ENCODE data around the gene OAS3.
"Not testable (repeated sequence)": the region's sequence is repeated elsewhere in the genome, so short reads cannot be mapped to it uniquely, and the experiment has no call there.

OAS3 gene

DNA sequence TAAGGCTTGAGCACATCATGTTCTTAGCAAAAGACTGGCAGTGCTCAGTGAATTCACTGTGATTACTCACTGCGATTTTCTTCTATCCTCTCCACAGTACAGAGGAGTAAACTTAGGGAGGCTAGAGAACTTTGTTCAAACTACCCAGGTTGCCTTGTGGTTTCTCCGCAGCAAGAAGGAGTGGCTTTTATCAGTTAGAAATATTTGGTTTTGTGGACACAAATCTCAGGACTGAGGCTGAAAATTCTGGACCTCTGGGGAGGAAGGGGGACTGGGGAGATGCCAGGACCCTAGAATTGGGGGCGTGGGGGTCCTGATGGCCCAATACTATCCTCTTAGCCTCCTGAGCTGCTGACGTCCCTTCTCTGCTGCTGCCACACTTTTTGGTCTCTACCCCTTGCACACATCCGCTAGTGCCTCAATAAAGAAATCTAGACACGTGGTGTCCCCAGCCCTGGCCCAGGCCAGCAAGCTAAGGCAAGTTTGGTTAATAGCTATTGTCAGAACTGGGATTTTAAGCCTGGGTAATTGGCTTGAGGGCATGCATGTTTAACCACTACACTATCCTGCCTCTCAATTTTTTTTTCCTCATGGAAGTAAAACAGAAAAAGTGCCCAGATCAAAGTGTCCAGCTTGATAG lies 40.9 kb downstream of the OAS3 start:
- peak in 1 of 2 donors; percentile 14 for DNase-seq (ENCODE audit: extremely low read depth in 1 of 2, low read depth in 1 of 2)

GRCh38 chr12:112980491-112981158 lies 42.4 kb downstream of the OAS3 start:
- no peak for DNase-seq (ENCODE audit: extremely low read depth in 1 of 2, low read depth in 1 of 2)

GRCh38 chr12:112985642-112986290 lies 47.5 kb downstream of the OAS3 start:
- DNase-seq (ENCODE audit: extremely low read depth in 1 of 2, low read depth in 1 of 2): no peak

GRCh38 chr12:112986291-112986800 lies 48.1 kb downstream of the OAS3 start:
- DNase-seq (ENCODE audit: extremely low read depth in 1 of 2, low read depth in 1 of 2): no peak

DNA sequence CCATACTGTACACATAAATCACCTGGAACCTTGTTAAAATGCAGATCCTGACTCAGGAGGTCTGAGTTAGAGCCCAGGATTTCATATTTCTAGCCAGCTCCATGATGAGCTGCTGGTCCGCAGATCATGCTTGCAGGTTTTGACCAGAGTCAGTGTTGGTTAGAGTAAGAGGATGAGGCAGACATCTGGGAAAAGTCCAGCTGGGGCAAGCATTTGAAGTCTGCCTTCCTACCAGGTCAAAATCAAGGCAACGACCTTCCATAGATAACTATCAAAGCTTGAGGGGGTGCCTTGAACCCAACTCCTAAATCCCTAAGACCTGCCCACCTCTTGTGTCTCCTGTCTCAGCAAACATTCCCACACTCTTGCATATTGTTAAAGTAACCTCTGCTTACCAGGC lies 49.3 kb downstream of the OAS3 start:
- no peak for DNase-seq (ENCODE audit: extremely low read depth in 1 of 2, low read depth in 1 of 2)

DNA sequence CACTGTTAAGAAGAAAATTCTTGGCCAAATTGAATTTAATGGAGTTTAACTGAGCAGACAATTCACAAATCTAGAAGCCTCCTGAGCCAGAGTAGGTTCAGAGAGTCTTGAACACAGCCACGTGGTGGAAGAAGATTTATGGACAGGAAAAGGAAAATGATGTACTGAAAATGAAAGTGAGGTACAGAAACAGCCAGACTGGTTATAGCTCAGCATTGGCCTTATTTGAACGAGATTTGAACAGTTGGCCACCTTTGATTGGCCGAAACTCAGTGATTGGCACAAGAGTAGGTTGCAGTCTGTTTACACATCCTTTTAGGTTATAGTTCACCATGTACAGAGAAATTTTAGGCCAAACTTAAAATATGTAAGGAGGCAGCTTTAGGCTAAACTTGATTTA lies 50.0 kb downstream of the OAS3 start:
- DNase-seq (ENCODE audit: extremely low read depth in 1 of 2, low read depth in 1 of 2): no peak

DNA sequence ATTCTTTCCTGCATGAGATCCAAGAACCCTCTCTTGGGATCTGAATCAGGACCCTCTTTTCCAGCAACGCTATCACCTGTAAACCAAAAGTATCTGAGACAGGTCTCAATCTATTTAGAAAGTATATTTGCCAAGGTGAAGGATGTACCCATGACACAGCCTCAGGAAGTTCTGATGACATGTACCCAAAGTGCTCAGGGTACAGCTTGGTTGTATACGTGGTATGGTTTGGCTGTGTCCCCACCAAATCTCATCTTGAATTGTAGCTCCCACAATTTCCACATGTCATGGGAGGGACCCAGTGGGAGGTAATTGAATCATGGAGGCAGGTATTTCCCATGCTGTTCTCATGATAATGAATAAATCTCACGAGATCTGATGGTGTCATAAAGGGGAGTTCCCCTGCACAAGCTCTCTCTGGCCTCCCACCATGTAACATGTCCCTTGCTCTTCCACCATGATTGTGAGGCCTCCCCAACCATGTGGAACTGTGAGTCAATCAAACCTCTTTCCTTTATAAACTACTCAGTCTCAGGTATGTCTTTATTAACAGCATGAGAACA lies 50.6 kb downstream of the OAS3 start:
- not testable (repeated sequence) for DNase-seq (ENCODE audit: extremely low read depth in 1 of 2, low read depth in 1 of 2)

- DNase-seq (ENCODE audit: extremely low read depth in 1 of 2, low read depth in 1 of 2): no peak
Observed at GRCh38 chr12:112989806-112990205, 51.5 kb downstream of the OAS3 start.

DNA sequence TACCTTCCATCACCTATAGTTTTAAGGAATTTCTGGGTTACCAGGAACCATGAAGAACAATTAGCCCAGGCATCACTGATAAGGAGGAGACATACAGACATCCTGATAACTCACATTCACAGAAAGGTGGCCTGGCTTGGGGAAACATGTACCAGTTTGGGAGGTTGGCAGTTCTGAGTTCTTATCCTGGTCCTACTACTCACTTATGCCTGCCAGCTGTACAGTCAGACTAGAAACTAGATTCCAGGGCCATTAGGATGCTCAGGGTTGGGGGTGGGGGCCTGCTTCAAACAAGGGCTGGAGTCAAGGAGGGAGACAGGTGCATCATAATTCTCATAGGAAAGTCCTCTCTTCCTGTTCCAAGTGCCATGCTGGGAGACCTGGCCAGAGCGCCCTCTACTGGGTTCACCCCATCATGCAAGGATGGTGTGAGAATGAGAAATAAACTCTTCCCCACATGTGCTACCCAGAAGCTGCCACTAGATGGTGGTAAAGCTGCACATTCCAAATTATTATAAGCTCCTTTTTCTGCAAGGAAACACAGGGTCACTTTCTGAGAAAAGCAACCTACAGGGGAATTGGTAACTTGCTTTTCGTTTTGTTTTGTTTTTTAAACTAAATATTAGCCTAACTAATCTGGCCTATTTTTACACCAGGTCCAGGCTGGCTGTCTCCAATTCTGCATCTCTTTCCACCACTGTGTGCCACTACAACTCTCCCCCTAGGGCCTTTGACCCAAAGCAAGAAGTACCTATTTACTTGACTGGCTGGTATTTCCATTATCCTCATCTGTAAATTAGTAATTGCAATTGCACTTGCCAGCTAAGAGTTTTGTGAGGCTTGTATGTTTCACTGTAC lies 54.5 kb downstream of the OAS3 start:
- DNase-seq (ENCODE audit: extremely low read depth in 1 of 2, low read depth in 1 of 2): peak in 1 of 2 donors; percentile 33

- no peak for DNase-seq (ENCODE audit: extremely low read depth in 1 of 2, low read depth in 1 of 2)
Observed at GRCh38 chr12:112995008-112995407, 56.7 kb downstream of the OAS3 start.

GRCh38 chr12:112996501-112996900 lies 58.2 kb downstream of the OAS3 start:
- DNase-seq (ENCODE audit: extremely low read depth in 1 of 2, low read depth in 1 of 2): no peak

- DNase-seq (ENCODE audit: extremely low read depth in 1 of 2, low read depth in 1 of 2): no peak
Observed at GRCh38 chr12:112997506-112997905, 59.2 kb downstream of the OAS3 start.

GRCh38 chr12:112998987-112999767 lies 60.9 kb downstream of the OAS3 start:
- DNase-seq (ENCODE audit: extremely low read depth in 1 of 2, low read depth in 1 of 2): no peak

DNA sequence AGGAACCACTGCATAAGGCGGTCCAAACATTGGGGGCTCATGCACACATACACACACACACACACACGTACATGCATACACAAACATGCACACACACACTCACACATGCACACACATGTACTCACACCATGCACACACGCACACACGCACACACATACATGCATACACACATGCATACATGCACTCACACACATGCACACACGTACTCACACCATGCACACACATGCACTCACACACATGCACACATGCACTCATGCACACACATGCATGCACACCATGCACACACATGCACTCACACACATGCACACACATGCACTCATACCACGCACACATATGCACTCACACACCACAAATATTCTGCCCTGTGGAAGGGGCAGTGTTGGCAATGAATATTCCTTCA lies 62.2 kb downstream of the OAS3 start:
- no peak for DNase-seq (ENCODE audit: extremely low read depth in 1 of 2, low read depth in 1 of 2)

DNA sequence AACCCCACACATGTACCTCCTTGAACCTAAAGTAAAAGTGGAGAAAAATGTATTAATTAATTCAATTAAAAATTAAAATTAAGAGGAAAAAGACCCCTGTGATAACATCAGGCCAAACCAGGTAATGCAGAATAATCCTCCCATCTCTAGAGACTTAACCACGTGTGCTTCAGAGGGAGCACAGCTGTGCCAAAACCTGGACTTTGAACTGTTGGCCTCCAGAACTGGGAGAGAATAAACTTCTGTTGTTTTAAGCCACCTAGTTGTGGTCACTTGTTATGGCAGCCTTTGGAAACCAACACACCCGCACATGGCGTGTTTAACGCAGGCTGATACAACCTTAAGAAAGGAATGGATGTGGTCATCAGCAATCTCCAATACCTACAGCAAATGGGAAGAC lies 63.9 kb downstream of the OAS3 start:
- DNase-seq (ENCODE audit: extremely low read depth in 1 of 2, low read depth in 1 of 2): no peak

GRCh38 chr12:113002676-113003075 lies 64.4 kb downstream of the OAS3 start:
- no peak for DNase-seq (ENCODE audit: extremely low read depth in 1 of 2, low read depth in 1 of 2)

DNA sequence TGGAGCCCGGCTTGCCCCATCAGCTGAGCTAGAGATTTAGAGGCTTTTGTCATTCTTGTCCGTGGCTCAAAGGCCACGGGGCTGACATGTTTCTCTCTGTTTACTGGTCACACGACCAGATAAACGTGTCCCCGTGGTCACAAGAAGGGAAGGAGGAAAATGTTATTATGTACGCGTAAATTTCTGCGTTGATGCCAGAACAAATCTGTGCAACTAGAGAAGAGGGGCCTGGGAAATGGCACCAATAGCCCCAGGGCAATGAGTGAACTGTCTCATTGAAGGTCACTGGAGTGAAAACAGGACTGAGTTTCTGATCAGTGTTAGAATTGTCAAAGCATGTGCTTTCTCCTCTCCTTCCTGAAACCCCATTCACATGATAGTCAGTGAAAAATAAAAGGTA lies 65.4 kb downstream of the OAS3 start:
- DNase-seq (ENCODE audit: extremely low read depth in 1 of 2, low read depth in 1 of 2): no peak

- no peak for DNase-seq (ENCODE audit: extremely low read depth in 1 of 2, low read depth in 1 of 2)
Observed at GRCh38 chr12:113005762-113006161, 67.5 kb downstream of the OAS3 start.

GRCh38 chr12:113006206-113006605 lies 67.9 kb downstream of the OAS3 start:
- DNase-seq (ENCODE audit: extremely low read depth in 1 of 2, low read depth in 1 of 2): no peak

GRCh38 chr12:113006641-113007040 lies 68.4 kb downstream of the OAS3 start:
- no peak for DNase-seq (ENCODE audit: extremely low read depth in 1 of 2, low read depth in 1 of 2)

Data from activated CD8-positive, alpha-beta memory T cell treated with anti-CD3 and anti-CD28 coated beads for 1 hour (primary cell).